SU-DHL-6 (cell line): ENCODE data around the gene ACSF3.

Source experiments
- EZH2phosphoT487 ChIP-seq: fragments of 200-600 bp; sonication (generic), shearing (Covaris generic); conservative IDR thresholded peaks from 2 replicates; pipeline ENCODE4 v1.6.1; 2018; ENCODE audit warnings: mild to moderate bottlenecking, antibody characterized with exemption, low read length, moderate library complexity, mixed read lengths
- TF ChIP-seq, protein P1 (sequence below): fragments of 200-600 bp; sonication (generic); IDR thresholded peaks from one replicate; pipeline ENCODE4 v1.5.1; 2017; ENCODE audit warnings: antibody characterized with exemption, mild to moderate bottlenecking, low read length, moderate library complexity; ENCODE audit not compliant: insufficient read depth, poor library complexity, severe bottlenecking

- TF ChIP-seq, protein P1, sequence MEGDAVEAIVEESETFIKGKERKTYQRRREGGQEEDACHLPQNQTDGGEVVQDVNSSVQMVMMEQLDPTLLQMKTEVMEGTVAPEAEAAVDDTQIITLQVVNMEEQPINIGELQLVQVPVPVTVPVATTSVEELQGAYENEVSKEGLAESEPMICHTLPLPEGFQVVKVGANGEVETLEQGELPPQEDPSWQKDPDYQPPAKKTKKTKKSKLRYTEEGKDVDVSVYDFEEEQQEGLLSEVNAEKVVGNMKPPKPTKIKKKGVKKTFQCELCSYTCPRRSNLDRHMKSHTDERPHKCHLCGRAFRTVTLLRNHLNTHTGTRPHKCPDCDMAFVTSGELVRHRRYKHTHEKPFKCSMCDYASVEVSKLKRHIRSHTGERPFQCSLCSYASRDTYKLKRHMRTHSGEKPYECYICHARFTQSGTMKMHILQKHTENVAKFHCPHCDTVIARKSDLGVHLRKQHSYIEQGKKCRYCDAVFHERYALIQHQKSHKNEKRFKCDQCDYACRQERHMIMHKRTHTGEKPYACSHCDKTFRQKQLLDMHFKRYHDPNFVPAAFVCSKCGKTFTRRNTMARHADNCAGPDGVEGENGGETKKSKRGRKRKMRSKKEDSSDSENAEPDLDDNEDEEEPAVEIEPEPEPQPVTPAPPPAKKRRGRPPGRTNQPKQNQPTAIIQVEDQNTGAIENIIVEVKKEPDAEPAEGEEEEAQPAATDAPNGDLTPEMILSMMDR: no peak
- no peak for TF ChIP-seq EZH2phosphoT487
Observed at GRCh38 chr16:89157778-89158177, 64.1 kb downstream of the ACSF3 start.
